SH-SY5Y (cell line): Measurements from ENCODE around the gene ROBO2.

Source experiments
- GATA2 ChIP-seq: IDR thresholded peaks from 2 replicates; pipeline ENCODE4 v1.6.1; 2011; ENCODE audit warnings: mild to moderate bottlenecking, low read depth, low read length
- GATA3 ChIP-seq: IDR thresholded peaks from 2 replicates; pipeline ENCODE4 v1.6.1; 2011; ENCODE audit warnings: low read depth, mild to moderate bottlenecking, low read length, moderate library complexity

- TF ChIP-seq GATA2: peak; percentile 95
- peak; percentile 94 for TF ChIP-seq GATA3
Measured at GRCh38 chr3:77171026-77171425, 131.1 kb downstream of the ROBO2 start.
